GM12801 (cell line): Measurements from ENCODE around the gene DGKE.

Experiments used
- CTCF ChIP-seq: IDR thresholded peaks from one replicate; pipeline ENCODE4 v1.5.1; 2011; ENCODE audit warnings: control low read depth; ENCODE audit not compliant: insufficient read length; ENCODE audit errors: extremely low read depth

The DGKE gene

DNA sequence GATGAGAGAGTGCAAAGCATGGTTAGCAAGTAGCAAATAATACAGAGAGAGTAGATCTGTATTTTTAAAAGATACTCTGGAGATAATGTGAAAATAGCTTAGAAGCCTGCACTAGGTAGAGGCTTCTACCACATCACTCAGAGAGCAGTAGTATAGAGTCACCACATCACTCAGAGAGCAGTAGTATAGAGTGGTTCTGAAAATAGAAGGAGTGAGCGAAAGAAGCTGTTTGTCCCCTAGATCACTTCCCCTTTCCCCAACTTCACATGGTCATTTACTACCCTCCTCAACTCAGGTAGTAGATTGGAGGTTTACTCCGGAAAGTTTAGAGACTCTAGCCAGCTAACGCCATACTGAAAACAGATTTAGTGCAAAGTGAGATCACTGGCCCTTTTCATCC lies 17.1 kb downstream of the DGKE start:
- TF ChIP-seq CTCF, result no peak

DNA sequence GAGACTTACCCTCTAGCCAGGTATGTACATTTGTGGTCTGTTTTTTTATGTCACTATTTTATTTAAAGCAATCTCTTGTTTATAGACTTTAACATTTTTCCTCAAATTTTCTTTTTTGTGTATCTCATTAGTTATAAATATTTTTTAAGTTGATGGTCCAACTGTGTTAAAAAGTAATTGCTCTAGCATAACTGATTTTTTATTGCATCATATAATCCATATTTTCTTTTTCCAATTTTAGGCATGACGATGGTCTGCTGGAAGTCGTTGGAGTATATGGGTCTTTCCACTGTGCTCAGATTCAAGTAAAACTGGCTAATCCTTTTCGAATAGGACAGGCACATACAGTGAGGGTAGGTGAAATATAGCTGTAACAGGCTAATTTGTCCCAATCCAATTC lies 27.9 kb downstream of the DGKE start:
- TF ChIP-seq CTCF, result no peak

DNA sequence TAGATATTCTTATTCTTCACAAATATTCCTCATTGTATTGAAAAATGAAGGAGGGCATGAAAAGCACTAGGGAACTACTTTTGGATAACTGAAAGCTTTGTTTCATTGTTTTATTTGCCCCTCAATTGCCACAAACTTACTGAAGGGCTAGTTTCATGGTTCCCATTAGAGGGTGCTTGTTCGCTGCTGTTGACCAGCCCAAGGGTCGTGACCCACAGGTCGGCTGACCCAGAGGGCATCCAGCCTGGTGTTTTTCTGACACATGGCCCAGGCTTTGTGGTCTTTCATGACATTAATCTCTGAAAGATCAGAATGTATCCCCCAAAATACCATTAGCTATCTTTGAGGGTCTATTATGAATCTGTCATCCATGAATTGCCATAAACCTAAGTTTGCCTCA lies 30.0 kb downstream of the DGKE start:
- TF ChIP-seq CTCF, result no peak

GRCh38 chr17:56866076-56866475 lies 32.1 kb downstream of the DGKE start:
- TF ChIP-seq CTCF, result no peak

GRCh38 chr17:56866496-56866895 lies 32.5 kb downstream of the DGKE start:
- TF ChIP-seq CTCF, result no peak

- no peak for TF ChIP-seq CTCF
Observed at GRCh38 chr17:56867948-56868376, 34.0 kb downstream of the DGKE start.

- TF ChIP-seq CTCF, result no peak
Observed at GRCh38 chr17:56868716-56869115, 34.8 kb downstream of the DGKE start.

- no peak for TF ChIP-seq CTCF
Observed at GRCh38 chr17:56870081-56870651, 36.2 kb downstream of the DGKE start.
